DND-41 (cell line): ENCODE data around the gene TRIM56.
"Not testable (repeated sequence)": the region's sequence is repeated elsewhere in the genome, so short reads cannot be mapped to it uniquely, and the experiment has no call there.

Source experiments
- ATAC-seq: fragments of 200-7000 bp; cut with Tn5 transposase; 3 replicates; pipeline ENCODE4 v1.9.1; 2021; ENCODE audit warnings: low read depth; ENCODE audit not compliant: insufficient read depth
- DNase-seq: peaks from one replicate; pipeline ENCODE4 v3.0.0-alpha.2; 2020
- H2AFZ ChIP-seq: 2 replicates; pipeline ENCODE4 v1.6.0; 2012; ENCODE audit warnings: low read depth, low read length
- H3K27ac ChIP-seq: 2 replicates; pipeline ENCODE4 v1.5.1; 2012; ENCODE audit warnings: low read length, inconsistent platforms
- H3K27me3 ChIP-seq: fragments of 200-600 bp; sonication (generic); 2 replicates; pipeline ENCODE4 v1.6.0; 2012; ENCODE audit warnings: low read length, mild to moderate bottlenecking, inconsistent platforms; ENCODE audit not compliant: insufficient read depth, poor library complexity
- H3K36me3 ChIP-seq: 2 replicates; pipeline ENCODE4 v1.5.1; 2012; ENCODE audit warnings: low read length, inconsistent platforms; ENCODE audit not compliant: insufficient read depth
- H3K4me1 ChIP-seq: 2 replicates; pipeline ENCODE4 v1.5.1; 2012; ENCODE audit warnings: mild to moderate bottlenecking, low read length; ENCODE audit not compliant: insufficient read depth
- H3K4me2 ChIP-seq: 2 replicates; pipeline ENCODE4 v1.6.0; 2012; ENCODE audit warnings: mild to moderate bottlenecking, moderate library complexity, low read length, inconsistent platforms; ENCODE audit not compliant: insufficient read depth
- H3K4me3 ChIP-seq, 2 experiments: fragments of 200-600 bp in 1 of 2; shearing (Covaris generic) in 1 of 2; 2 replicates each; pipeline ENCODE4 v1.5.1; 2012 to 2016; ENCODE audit warnings: inconsistent platforms in 2 of 2, low read length in 2 of 2, mild to moderate bottlenecking in 2 of 2, low read depth in 1 of 2, moderate library complexity in 1 of 2
- H3K79me2 ChIP-seq: 2 replicates; pipeline ENCODE4 v1.6.0; 2012; ENCODE audit warnings: low read length, inconsistent platforms; ENCODE audit not compliant: insufficient read depth
- H3K9ac ChIP-seq: 2 replicates; pipeline ENCODE4 v1.6.0; 2012; ENCODE audit warnings: low read depth, mild to moderate bottlenecking, inconsistent platforms, low read length, moderate library complexity
- H3K9me3 ChIP-seq: 2 replicates; pipeline ENCODE4 v1.5.1; 2012; ENCODE audit warnings: low read length, moderate library complexity, mild to moderate bottlenecking, inconsistent platforms; ENCODE audit not compliant: insufficient read depth, severe bottlenecking
- H4K20me1 ChIP-seq: 2 replicates; pipeline ENCODE4 v1.6.0; 2012; ENCODE audit warnings: low read length; ENCODE audit not compliant: insufficient read depth
- EZH2 ChIP-seq: IDR thresholded peaks from 3 replicates; pipeline ENCODE4 v1.6.1; 2012; ENCODE audit warnings: borderline replicate concordance, low read depth, mild to moderate bottlenecking, moderate library complexity, low read length, inconsistent platforms; ENCODE audit not compliant: severe bottlenecking
- TF ChIP-seq, protein P1 (sequence below): IDR thresholded peaks from 2 replicates; pipeline ENCODE4 v1.5.1; 2012; ENCODE audit warnings: borderline replicate concordance, low read length, moderate library complexity, mild to moderate bottlenecking; ENCODE audit not compliant: poor library complexity, severe bottlenecking; ENCODE audit errors: extremely low read depth

TRIM56 gene, protein sequence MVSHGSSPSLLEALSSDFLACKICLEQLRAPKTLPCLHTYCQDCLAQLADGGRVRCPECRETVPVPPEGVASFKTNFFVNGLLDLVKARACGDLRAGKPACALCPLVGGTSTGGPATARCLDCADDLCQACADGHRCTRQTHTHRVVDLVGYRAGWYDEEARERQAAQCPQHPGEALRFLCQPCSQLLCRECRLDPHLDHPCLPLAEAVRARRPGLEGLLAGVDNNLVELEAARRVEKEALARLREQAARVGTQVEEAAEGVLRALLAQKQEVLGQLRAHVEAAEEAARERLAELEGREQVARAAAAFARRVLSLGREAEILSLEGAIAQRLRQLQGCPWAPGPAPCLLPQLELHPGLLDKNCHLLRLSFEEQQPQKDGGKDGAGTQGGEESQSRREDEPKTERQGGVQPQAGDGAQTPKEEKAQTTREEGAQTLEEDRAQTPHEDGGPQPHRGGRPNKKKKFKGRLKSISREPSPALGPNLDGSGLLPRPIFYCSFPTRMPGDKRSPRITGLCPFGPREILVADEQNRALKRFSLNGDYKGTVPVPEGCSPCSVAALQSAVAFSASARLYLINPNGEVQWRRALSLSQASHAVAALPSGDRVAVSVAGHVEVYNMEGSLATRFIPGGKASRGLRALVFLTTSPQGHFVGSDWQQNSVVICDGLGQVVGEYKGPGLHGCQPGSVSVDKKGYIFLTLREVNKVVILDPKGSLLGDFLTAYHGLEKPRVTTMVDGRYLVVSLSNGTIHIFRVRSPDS

DNA sequence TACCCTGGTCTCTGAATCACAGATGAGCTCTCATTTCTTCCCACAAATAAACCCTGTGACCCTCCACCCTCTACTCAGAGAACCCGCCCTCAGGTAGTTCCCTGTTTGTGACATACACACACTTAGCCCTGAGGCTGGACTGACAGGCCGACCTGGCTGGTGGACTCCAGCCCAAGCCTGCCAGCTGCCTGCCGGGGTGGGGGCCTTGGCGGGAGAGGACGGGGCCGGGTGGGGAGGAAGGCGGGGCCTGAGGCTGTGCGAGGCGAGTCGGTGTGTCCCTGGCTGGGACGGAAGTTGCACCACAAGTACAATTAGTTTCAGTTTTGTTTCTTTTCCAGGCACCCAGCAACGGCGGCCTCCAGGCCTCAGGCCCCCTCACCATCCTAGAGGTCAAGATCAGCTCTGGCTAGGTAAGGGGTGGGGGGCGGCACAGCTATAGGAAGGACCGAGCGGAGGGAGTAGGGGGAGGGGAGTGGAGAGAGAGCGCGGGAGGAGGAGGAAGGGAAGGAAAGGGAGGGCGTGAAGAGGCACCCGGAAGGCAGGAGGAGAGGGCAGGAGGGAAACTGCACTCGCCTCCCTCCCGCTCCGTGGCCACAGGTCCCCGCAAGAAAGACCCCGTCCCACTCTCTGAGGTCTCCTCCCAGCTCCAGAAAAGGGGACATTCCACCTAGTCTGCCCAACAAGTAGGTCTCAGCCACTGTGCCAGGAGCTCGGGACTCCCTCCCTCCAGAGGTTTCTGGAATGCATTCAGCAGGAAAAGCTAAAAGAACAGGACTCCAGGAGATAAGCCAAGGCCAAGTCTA is at the start of gene TRIM56:
TRIM56 (plus strand) TSS at position 320 of the 803 bp plus-strand sequence. CDS start 1,832 bp downstream, outside the sequence.
- Histone ChIP-seq H3K27ac (peak within 1 kb of the TSS; percentile 94), H4K20me1 (peaks cover 28% of the 10 kb centered on the region), H2AFZ (peak within 1 kb of the TSS; percentile 98), H3K79me2 (peaks cover 50% of the 10 kb centered on the region), H3K36me3 (peaks cover 38% of the 10 kb centered on the region), H3K4me3 (peak within 1 kb of the TSS; percentile 63 to 75), H3K9ac (peak within 1 kb of the TSS; percentile 80), H3K4me2 (peak within 1 kb of the TSS; percentile 78), H3K9me3 (no peaks in the 10 kb centered on the region), H3K4me1 (peaks cover 23% of the 10 kb centered on the region), H3K27me3 (no peaks in the 10 kb centered on the region)
- ATAC-seq = peak; percentile 94
- no peak for TF ChIP-seq EZH2
- TF ChIP-seq, protein P1, sequence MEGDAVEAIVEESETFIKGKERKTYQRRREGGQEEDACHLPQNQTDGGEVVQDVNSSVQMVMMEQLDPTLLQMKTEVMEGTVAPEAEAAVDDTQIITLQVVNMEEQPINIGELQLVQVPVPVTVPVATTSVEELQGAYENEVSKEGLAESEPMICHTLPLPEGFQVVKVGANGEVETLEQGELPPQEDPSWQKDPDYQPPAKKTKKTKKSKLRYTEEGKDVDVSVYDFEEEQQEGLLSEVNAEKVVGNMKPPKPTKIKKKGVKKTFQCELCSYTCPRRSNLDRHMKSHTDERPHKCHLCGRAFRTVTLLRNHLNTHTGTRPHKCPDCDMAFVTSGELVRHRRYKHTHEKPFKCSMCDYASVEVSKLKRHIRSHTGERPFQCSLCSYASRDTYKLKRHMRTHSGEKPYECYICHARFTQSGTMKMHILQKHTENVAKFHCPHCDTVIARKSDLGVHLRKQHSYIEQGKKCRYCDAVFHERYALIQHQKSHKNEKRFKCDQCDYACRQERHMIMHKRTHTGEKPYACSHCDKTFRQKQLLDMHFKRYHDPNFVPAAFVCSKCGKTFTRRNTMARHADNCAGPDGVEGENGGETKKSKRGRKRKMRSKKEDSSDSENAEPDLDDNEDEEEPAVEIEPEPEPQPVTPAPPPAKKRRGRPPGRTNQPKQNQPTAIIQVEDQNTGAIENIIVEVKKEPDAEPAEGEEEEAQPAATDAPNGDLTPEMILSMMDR = no peak
- DNase-seq = peak; percentile 87

- H3K27ac ChIP-seq = no peak overlapping the region
- ATAC-seq (no peak), DNase-seq (no peak)
- TF ChIP-seq EZH2 = no peak
- TF ChIP-seq, protein P1 = no peak
- no peaks in the 10 kb centered on the region for H3K36me3 ChIP-seq
- no peak overlapping the region for H3K9ac ChIP-seq
- H3K4me2 ChIP-seq = no peak overlapping the region
- H3K9me3 ChIP-seq = peaks cover 2% of the 10 kb centered on the region
- H3K4me1 ChIP-seq = no peaks in the 10 kb centered on the region
- H3K4me3 ChIP-seq = no peak overlapping the region
- no peaks in the 10 kb centered on the region for H3K79me2 ChIP-seq
- no peak overlapping the region for H2AFZ ChIP-seq
- H3K27me3 ChIP-seq = no peaks in the 10 kb centered on the region
- no peaks in the 10 kb centered on the region for H4K20me1 ChIP-seq
These were observed 49.3 kb upstream of the TRIM56 start for GRCh38 chr7:101035941-101036340.

GRCh38 chr7:101041283-101041682 is 44.0 kb upstream of the TRIM56 start:
- not testable (repeated sequence) for ATAC-seq, H3K4me1 ChIP-seq, H3K27ac ChIP-seq, H3K36me3 ChIP-seq, H3K9ac ChIP-seq, H2AFZ ChIP-seq, H3K79me2 ChIP-seq, H3K4me2 ChIP-seq, H3K27me3 ChIP-seq, H3K9me3 ChIP-seq, H4K20me1 ChIP-seq, DNase-seq, H3K4me3 ChIP-seq
